Measurements from ENCODE around the gene MAP2K7.
A peak's percentile ranks its signal among the peaks of the same experiment; 100 is the strongest.

Gene MAP2K7

GRCh38 chr19:7872306-7873204 lies 31.1 kb upstream of the MAP2K7 start:
- H3K27me3 Mint-ChIP-seq, result peaks cover 63% of the 10 kb centered on the region
- peaks cover 16% of the 10 kb centered on the region for H3K9me3 Mint-ChIP-seq
- no peak for ATAC-seq
- no peak overlapping the region for H3K4me3 Mint-ChIP-seq
- H3K4me1 Mint-ChIP-seq, result peaks cover 42% of the 10 kb centered on the region
- H3K27ac Mint-ChIP-seq, result no peak overlapping the region
- peaks cover 7% of the 10 kb centered on the region for H3K36me3 Mint-ChIP-seq

- H3K27ac Mint-ChIP-seq, result no peak overlapping the region
Observed at GRCh38 chr19:7873304-7874075, 30.2 kb upstream of the MAP2K7 start.

GRCh38 chr19:7874076-7874896 lies 29.4 kb upstream of the MAP2K7 start, which contains the start of gene PRR36:
PRR36 (minus strand) TSS chr19:7874390; CDS start chr19:7873689, 701 bp downstream.
- Mint-ChIP-seq H3K27ac (no peak within 1 kb of the TSS), H3K27me3 (peaks cover 58% of the 10 kb centered on the region), H3K4me1 (peaks cover 34% of the 10 kb centered on the region), H3K9me3 (peaks cover 16% of the 10 kb centered on the region), H3K36me3 (peaks cover 7% of the 10 kb centered on the region), H3K4me3 (peak within 1 kb of the TSS; percentile 51)
- no peak for ATAC-seq

More at GRCh38 chr19:7873304-7874075, 30.2 kb upstream of the MAP2K7 start:
- Mint-ChIP-seq H3K4me3 (peak overlapping the region; percentile 39), H3K4me1 (peaks cover 40% of the 10 kb centered on the region), H3K27me3 (peaks cover 58% of the 10 kb centered on the region), H3K9me3 (peaks cover 16% of the 10 kb centered on the region), H3K36me3 (peaks cover 7% of the 10 kb centered on the region)
- no peak for ATAC-seq

DNA sequence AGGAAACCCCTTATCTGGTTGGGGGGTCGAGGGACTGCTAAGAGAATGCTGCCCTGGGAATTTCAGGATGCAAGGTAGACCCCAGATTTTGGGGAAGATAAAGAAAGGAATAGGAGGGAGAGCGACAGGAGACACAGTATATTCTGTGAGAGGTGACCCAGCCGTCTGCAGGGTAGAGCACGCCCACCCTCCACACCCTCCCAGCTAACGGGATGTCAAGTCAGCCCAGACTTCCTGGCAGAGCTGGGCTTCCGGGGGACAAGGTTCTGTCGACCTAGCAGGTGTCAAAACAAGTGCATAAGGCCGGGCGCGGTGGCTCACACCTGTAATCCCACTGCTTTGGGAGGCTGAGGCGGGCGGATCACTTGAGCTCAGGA lies 28.8 kb upstream of the MAP2K7 start:
- no peak overlapping the region for H3K4me3 Mint-ChIP-seq
- H3K27me3 Mint-ChIP-seq, result peaks cover 54% of the 10 kb centered on the region
- ATAC-seq, result no peak
- no peak overlapping the region for H3K27ac Mint-ChIP-seq
- H3K4me1 Mint-ChIP-seq, result peaks cover 32% of the 10 kb centered on the region
- H3K36me3 Mint-ChIP-seq, result peaks cover 7% of the 10 kb centered on the region
- H3K9me3 Mint-ChIP-seq, result peaks cover 15% of the 10 kb centered on the region

GRCh38 chr19:7877249-7877836 lies 26.3 kb upstream of the MAP2K7 start:
- no peak for ATAC-seq
- Mint-ChIP-seq H3K27ac (no peak overlapping the region), H3K27me3 (peaks cover 30% of the 10 kb centered on the region), H3K36me3 (no peaks in the 10 kb centered on the region), H3K9me3 (peaks cover 3% of the 10 kb centered on the region), H3K4me1 (peaks cover 11% of the 10 kb centered on the region), H3K4me3 (no peak overlapping the region)

GRCh38 chr19:7879111-7879807 lies 24.4 kb upstream of the MAP2K7 start:
- Mint-ChIP-seq H3K4me3 (no peak overlapping the region), H3K27me3 (peaks cover 17% of the 10 kb centered on the region), H3K36me3 (no peaks in the 10 kb centered on the region), H3K4me1 (no peaks in the 10 kb centered on the region), H3K9me3 (peaks cover 3% of the 10 kb centered on the region), H3K27ac (no peak overlapping the region)
- no peak for ATAC-seq

DNA sequence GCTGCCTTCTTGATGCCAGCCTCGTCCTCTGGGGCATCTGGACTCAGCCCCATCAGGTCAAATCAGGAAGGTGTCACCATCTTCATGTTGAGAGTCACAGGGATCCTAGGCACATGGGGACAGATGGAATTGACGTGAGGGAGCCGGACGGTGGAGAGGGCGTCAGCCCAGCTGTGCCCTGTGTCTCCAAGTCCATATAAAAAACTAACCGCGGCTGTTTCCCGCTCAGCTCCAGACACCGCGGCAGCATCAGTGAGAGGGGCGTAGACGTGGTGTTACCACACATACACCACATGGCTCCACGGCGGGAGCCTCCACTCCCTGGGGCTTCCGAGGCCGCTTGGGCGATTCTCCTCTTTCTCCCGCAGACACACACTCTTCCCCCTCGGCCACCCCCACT lies 23.8 kb upstream of the MAP2K7 start:
- no peaks in the 10 kb centered on the region for H3K36me3 Mint-ChIP-seq
- no peak overlapping the region for H3K4me3 Mint-ChIP-seq
- no peaks in the 10 kb centered on the region for H3K4me1 Mint-ChIP-seq
- no peak for ATAC-seq
- peaks cover 3% of the 10 kb centered on the region for H3K9me3 Mint-ChIP-seq
- H3K27ac Mint-ChIP-seq, result no peak overlapping the region
- H3K27me3 Mint-ChIP-seq, result peaks cover 12% of the 10 kb centered on the region

DNA sequence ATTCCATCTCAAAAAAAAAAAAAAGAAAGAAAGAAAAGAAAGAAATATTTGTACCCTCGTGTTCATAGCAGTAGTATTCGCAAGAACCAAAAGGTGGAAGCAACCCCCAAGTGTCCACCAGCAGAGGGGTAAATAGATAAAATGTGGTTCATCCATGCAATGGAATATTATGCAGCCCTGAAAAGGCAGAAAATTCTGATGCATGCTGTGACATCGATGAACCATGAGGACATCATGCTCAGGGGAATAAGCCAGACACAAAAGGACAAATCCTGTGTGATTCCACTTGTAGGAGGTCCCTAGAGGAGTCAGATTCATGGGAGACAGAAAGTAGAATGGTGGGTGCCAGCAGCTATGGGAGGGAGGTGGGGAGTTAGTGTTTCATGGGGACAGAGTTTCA lies 21.8 kb upstream of the MAP2K7 start:
- Mint-ChIP-seq H3K36me3 (no peaks in the 10 kb centered on the region), H3K4me1 (no peaks in the 10 kb centered on the region), H3K9me3 (peaks cover 3% of the 10 kb centered on the region), H3K27me3 (peaks cover 2% of the 10 kb centered on the region), H3K4me3 (no peak overlapping the region), H3K27ac (no peak overlapping the region)
- ATAC-seq, result no peak

DNA sequence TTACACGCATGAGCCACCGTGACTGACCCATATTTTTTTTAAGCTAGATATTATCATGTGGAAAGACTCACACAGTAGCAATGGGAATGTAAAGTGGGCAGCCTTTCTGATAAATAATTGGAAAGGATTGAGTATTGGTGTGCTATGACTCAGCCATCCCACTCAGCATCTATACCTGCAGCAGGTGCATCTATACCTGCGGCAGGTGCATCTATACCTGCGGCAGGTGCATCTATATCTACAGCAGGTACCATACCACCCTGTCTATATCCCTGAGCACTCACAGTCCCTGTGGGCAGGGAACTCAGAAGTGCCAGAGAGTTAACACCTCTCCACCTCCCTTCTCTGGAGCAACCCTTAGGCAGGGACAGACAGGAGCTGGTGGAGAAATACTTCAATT lies 20.6 kb upstream of the MAP2K7 start:
- no peak overlapping the region for H3K27ac Mint-ChIP-seq
- ATAC-seq, result no peak
- peaks cover 3% of the 10 kb centered on the region for H3K9me3 Mint-ChIP-seq
- H3K27me3 Mint-ChIP-seq, result peaks cover 14% of the 10 kb centered on the region
- no peaks in the 10 kb centered on the region for H3K4me1 Mint-ChIP-seq
- H3K4me3 Mint-ChIP-seq, result no peak overlapping the region
- H3K36me3 Mint-ChIP-seq, result no peaks in the 10 kb centered on the region

DNA sequence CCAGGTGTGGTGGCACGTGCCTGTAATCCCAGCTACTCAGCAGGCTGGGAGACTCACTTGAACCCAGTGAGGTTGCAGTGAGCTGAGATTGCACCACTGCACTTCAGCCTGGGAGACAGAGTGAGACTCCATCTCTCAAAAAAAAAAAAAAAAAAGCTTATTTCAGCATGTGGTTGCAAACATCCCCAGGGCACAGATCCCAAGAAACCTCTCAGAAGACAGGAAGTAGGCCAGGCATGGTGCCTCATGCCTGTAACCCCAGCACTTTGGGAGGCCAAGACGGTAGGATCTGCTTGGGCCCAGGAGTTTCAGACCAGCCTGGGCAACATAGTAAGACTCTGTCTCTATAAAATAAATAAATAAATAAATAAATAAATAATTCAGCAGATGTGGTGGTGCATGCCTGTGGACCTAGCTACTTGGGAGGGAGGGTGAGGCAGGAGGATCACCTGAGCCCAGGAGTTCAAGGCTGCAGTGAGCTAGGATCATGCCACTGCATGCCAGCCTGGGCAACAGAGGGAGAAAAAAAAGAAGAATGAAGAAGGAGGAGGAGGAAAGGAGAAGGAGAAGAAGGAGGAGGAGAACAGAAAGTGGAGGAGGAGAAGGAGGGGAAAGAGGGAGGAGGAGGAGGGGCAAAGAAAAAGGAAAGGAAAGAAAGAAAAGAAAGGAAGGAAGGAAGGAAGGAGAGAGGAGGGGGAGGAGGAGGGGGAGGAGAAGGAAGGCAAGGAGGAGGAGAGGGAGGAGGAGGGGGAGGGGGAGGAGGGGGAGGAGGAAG lies 19.7 kb upstream of the MAP2K7 start:
- H3K4me1 Mint-ChIP-seq, result no peaks in the 10 kb centered on the region
- no peak for ATAC-seq
- peaks cover 19% of the 10 kb centered on the region for H3K27me3 Mint-ChIP-seq
- H3K9me3 Mint-ChIP-seq, result peaks cover 3% of the 10 kb centered on the region
- H3K4me3 Mint-ChIP-seq, result no peak overlapping the region
- H3K36me3 Mint-ChIP-seq, result no peaks in the 10 kb centered on the region
- no peak overlapping the region for H3K27ac Mint-ChIP-seq

GRCh38 chr19:7885818-7886217 lies 17.9 kb upstream of the MAP2K7 start:
- no peak for ATAC-seq
- H3K36me3 Mint-ChIP-seq, result no peaks in the 10 kb centered on the region
- peaks cover 3% of the 10 kb centered on the region for H3K9me3 Mint-ChIP-seq
- no peak overlapping the region for H3K27ac Mint-ChIP-seq
- H3K4me3 Mint-ChIP-seq, result no peak overlapping the region
- H3K27me3 Mint-ChIP-seq, result peaks cover 31% of the 10 kb centered on the region
- H3K4me1 Mint-ChIP-seq, result no peaks in the 10 kb centered on the region

DNA sequence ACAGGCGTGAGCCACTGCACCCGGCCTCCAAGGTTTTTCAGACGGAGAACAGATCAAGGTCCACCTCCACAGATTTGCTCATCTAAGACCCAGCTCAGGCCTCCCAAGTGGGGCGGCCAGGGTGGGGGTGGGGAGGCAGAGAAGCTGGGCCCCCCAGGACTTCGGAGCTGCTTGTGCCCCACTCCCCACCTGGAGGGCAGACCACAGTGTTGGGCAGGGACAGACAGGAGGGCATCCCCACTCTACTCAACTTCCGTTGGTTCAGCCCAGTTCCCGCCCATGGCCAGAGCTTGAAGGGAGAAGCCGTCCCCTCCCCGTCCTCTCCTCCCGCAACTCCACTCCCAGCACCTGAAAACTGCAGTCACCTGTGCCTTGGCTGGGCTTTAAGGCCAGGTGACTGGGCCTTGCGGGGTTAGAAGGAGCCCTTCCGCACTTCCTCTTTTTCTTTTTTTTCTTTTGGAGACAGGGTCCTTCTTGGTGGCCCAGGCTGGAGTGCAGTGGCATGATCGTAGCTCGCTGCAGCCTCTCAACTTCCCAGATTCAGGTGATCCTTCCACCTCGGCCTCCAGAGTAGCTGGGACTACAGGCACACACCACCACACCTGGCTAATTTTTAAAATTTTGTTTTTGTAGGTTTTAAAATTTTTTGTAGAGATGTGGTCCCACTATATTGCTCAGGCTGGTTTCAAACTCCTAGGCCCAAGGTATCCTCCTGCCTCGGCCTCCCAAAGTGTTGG lies 16.1 kb upstream of the MAP2K7 start:
- H3K9me3 Mint-ChIP-seq, result no peaks in the 10 kb centered on the region

DNA sequence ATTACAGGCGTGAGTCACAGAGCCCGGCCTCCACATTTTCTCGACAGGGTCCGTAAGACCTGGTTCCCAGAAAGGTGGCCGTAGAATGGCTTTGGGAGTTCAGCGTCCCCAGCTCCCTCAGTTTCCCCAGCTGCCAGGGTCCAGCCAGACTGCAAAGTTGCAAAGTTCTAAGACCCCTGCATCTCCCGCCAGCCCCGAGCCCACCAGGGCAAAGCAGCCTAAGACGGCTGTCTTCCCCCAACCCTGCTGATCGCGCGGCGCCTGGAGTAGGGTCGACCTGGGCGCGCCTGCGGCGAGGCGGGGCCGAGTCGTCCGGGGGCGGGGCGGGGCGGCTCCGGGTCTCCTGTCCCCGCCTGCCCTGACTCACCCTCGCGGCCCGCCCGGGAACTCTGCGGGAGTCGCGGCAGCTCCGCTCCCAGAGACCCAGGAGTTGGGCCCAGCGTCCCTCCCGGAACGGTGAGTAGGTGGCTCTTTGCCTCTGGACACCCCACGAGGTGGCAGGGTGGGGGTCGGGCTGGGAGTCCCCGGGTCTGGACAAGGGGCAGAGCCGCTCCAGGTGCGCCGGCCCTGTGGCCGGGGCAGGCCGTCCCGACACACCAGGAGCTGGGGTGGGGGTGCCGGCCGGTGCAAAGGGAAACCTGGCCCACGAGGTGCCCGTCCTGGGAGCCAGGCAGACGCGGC lies 15.4 kb upstream of the MAP2K7 start, which contains the start of gene LRRC8E:
LRRC8E (plus strand) TSS at position 366 of the 681 bp plus-strand sequence. CDS start 7,094 bp downstream, outside the sequence.
- H3K9me3 Mint-ChIP-seq, result no peaks in the 10 kb centered on the region
- peak; percentile 50 for ATAC-seq
- no peaks in the 10 kb centered on the region for H3K36me3 Mint-ChIP-seq
- H3K4me3 Mint-ChIP-seq, result no peak within 1 kb of the TSS
- H3K27me3 Mint-ChIP-seq, result peaks cover 39% of the 10 kb centered on the region
- H3K4me1 Mint-ChIP-seq, result no peaks in the 10 kb centered on the region
- H3K27ac Mint-ChIP-seq, result no peak within 1 kb of the TSS

More for the DNA sequence above, 16.1 kb upstream of the MAP2K7 start:
- no peak for ATAC-seq
- no peaks in the 10 kb centered on the region for H3K36me3 Mint-ChIP-seq
- no peak overlapping the region for H3K4me3 Mint-ChIP-seq
- H3K4me1 Mint-ChIP-seq, result no peaks in the 10 kb centered on the region
- no peak overlapping the region for H3K27ac Mint-ChIP-seq
- peaks cover 33% of the 10 kb centered on the region for H3K27me3 Mint-ChIP-seq
